ENCODE data around the gene TEX2. TPM values are rescaled to one million over a fixed set of nuclear protein-coding genes. Genes with fewer than 3 reads are reported as not detected.

Gene TEX2
- total and polyA plus RNA-seq, 9 of the 15 experiments (the other 6 are each of a cell fraction or from before 2014, with no cell fraction given), result 4.1 to 27.6 (median 19.3) TPM

DNA sequence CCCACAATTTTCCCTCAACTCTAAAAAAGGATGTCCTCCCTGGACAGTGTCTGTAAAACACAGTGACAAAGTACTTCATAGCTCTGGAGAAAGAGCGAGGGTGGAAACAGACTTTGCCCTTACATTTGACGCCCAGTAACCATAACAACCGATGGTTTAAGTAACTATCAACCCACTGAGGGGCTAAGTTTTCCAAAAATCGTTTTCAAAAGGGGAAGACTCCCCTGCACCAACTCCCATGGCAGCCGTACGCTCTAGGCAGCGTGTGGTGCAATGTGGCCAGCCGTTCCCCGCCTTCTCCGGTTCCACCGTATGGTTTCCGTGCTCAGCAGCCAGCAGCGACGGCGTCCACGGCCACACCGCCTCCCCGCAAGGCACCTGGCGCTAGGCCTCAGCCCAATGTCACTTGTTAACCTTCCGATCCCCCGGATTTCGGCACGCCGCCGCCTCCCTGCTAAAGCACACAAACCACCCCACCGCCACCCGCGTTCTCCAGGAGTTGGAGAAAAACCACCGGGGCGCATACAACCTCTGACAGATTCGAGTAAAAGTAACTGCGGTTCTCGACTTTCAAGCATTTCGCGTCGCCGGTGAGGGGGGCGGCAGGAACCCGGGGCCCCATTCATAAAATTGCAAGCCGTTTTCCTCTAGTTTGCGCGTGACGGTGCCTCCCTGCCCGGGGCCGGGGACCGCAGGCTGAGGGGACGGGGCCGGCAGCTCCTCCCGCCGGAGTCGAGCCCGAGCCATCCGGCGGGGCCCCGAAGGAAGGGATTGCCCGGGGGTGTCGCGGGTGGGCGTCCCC, 661 bp downstream of the TEX2 start (continued):
- TF ChIP-seq, protein P1, sequence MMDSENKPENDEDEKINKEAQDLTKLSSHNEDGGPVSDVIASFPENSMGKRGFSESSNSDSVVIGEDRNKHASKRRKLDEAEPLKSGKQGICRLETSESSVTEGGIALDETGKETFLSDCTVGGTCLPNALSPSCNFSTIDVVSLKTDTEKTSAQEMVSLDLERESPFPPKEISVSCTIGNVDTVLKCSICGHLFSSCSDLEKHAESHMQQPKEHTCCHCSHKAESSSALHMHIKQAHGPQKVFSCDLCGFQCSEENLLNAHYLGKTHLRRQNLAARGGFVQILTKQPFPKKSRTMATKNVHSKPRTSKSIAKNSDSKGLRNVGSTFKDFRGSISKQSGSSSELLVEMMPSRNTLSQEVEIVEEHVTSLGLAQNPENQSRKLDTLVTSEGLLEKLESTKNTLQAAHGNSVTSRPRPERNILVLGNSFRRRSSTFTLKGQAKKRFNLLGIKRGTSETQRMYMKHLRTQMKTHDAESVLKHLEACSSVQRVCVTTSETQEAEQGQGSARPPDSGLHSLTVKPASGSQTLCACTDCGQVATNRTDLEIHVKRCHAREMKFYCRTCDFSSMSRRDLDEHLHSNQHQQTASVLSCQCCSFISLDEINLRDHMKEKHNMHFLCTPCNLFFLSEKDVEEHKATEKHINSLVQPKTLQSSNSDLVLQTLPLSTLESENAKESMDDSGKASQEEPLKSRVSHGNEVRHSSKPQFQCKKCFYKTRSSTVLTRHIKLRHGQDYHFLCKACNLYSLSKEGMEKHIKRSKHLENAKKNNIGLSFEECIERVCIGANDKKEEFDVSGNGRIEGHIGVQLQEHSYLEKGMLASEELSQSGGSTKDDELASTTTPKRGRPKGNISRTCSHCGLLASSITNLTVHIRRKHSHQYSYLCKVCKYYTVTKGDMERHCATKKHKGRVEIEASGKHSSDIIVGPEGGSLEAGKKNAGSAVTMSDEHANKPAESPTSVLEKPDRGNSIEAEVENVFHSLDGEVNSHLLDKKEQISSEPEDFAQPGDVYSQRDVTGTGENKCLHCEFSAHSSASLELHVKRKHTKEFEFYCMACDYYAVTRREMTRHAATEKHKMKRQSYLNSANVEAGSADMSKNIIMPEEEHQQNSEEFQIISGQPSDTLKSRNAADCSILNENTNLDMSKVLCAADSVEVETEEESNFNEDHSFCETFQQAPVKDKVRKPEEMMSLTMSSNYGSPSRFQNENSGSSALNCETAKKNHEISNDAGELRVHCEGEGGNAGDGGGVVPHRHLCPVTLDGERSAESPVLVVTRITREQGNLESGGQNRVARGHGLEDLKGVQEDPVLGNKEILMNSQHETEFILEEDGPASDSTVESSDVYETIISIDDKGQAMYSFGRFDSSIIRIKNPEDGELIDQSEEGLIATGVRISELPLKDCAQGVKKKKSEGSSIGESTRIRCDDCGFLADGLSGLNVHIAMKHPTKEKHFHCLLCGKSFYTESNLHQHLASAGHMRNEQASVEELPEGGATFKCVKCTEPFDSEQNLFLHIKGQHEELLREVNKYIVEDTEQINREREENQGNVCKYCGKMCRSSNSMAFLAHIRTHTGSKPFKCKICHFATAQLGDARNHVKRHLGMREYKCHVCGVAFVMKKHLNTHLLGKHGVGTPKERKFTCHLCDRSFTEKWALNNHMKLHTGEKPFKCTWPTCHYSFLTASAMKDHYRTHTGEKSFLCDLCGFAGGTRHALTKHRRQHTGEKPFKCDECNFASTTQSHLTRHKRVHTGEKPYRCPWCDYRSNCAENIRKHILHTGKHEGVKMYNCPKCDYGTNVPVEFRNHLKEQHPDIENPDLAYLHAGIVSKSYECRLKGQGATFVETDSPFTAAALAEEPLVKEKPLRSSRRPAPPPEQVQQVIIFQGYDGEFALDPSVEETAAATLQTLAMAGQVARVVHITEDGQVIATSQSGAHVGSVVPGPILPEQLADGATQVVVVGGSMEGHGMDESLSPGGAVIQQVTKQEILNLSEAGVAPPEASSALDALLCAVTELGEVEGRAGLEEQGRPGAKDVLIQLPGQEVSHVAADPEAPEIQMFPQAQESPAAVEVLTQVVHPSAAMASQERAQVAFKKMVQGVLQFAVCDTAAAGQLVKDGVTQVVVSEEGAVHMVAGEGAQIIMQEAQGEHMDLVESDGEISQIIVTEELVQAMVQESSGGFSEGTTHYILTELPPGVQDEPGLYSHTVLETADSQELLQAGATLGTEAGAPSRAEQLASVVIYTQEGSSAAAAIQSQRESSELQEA (IDR thresholded peaks at IDR 0.05; ENCODE audit: low read depth), result no peak
- TF ChIP-seq GABPB1 (CRISPR knock-in tag; IDR thresholded peaks at IDR 0.05), result peak; percentile 26
- TF ChIP-seq LARP7 (IDR thresholded peaks at IDR 0.05), result no peak
- no peak for TF ChIP-seq CBX1 (IDR thresholded peaks at IDR 0.05; ENCODE audit: low read depth)
- TF ChIP-seq ZNF699 (CRISPR knock-in tag; IDR thresholded peaks at IDR 0.05; ENCODE audit: insufficient replicate concordance), result no peak
- TF ChIP-seq, protein P2, sequence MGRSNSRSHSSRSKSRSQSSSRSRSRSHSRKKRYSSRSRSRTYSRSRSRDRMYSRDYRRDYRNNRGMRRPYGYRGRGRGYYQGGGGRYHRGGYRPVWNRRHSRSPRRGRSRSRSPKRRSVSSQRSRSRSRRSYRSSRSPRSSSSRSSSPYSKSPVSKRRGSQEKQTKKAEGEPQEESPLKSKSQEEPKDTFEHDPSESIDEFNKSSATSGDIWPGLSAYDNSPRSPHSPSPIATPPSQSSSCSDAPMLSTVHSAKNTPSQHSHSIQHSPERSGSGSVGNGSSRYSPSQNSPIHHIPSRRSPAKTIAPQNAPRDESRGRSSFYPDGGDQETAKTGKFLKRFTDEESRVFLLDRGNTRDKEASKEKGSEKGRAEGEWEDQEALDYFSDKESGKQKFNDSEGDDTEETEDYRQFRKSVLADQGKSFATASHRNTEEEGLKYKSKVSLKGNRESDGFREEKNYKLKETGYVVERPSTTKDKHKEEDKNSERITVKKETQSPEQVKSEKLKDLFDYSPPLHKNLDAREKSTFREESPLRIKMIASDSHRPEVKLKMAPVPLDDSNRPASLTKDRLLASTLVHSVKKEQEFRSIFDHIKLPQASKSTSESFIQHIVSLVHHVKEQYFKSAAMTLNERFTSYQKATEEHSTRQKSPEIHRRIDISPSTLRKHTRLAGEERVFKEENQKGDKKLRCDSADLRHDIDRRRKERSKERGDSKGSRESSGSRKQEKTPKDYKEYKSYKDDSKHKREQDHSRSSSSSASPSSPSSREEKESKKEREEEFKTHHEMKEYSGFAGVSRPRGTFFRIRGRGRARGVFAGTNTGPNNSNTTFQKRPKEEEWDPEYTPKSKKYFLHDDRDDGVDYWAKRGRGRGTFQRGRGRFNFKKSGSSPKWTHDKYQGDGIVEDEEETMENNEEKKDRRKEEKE (IDR thresholded peaks at IDR 0.05; ENCODE audit: borderline replicate concordance in 1 of 2, control insufficient read depth in 1 of 2, low read depth in 2 of 2, low read length in 1 of 2), result no peak
- TF ChIP-seq, protein P3, sequence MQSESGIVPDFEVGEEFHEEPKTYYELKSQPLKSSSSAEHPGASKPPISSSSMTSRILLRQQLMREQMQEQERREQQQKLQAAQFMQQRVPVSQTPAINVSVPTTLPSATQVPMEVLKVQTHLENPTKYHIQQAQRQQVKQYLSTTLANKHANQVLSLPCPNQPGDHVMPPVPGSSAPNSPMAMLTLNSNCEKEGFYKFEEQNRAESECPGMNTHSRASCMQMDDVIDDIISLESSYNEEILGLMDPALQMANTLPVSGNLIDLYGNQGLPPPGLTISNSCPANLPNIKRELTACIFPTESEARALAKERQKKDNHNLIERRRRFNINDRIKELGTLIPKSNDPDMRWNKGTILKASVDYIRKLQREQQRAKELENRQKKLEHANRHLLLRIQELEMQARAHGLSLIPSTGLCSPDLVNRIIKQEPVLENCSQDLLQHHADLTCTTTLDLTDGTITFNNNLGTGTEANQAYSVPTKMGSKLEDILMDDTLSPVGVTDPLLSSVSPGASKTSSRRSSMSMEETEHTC (IDR thresholded peaks at IDR 0.05), result no peak
- TF ChIP-seq SNRNP70 (optimal IDR thresholded peaks at IDR 0.05; ENCODE audit: low read depth, low read length), result no peak
- TF ChIP-seq DDX20 (tag; IDR thresholded peaks at IDR 0.05; ENCODE audit: low read depth), result no peak
- no peak for TF ChIP-seq TCF15 (CRISPR knock-in tag; IDR thresholded peaks at IDR 0.05)
- TF ChIP-seq ZNF354B (CRISPR knock-in tag; IDR thresholded peaks at IDR 0.05), result no peak
- no peak for TF ChIP-seq SREBF1 (IDR thresholded peaks at IDR 0.05; ENCODE audit: borderline replicate concordance, low read depth, low read length)
- no peak for TF ChIP-seq CHD2 (IDR thresholded peaks at IDR 0.05; ENCODE audit: low read depth, low read length)
